ENCODE data around the gene CARMIL1.

CARMIL1 gene

GRCh38 chr6:25497383-25498040, 218.3 kb downstream of the CARMIL1 start:
- no peak overlapping the region for H3K4me3 Mint-ChIP-seq
- CTCF ChIA-PET: interaction anchor here (1.6 kb wide), 1 partner anchor 104 kb away, joined by 3 read pairs; no protein-coding TSS in a partner anchor
- no peak overlapping the region for H3K27ac Mint-ChIP-seq
- no peaks in the 10 kb centered on the region for H3K27me3 Mint-ChIP-seq
- no peak for DNase-seq
- no peaks in the 10 kb centered on the region for H3K9me3 Mint-ChIP-seq
- no peaks in the 10 kb centered on the region for H3K36me3 Mint-ChIP-seq
- no peaks in the 10 kb centered on the region for H3K4me1 Mint-ChIP-seq

- CTCF ChIA-PET: interaction anchor here (1.6 kb wide), 1 partner anchor 103 kb away, joined by 3 read pairs; no protein-coding TSS in a partner anchor
- DNase-seq: no peak
- no peak overlapping the region for H3K4me3 Mint-ChIP-seq
- H3K27ac Mint-ChIP-seq: no peak overlapping the region
- no peaks in the 10 kb centered on the region for H3K9me3 Mint-ChIP-seq
- no peaks in the 10 kb centered on the region for H3K4me1 Mint-ChIP-seq
- H3K36me3 Mint-ChIP-seq: no peaks in the 10 kb centered on the region
- no peaks in the 10 kb centered on the region for H3K27me3 Mint-ChIP-seq
Measured at GRCh38 chr6:25498505-25498904, 219.3 kb downstream of the CARMIL1 start.

DNA sequence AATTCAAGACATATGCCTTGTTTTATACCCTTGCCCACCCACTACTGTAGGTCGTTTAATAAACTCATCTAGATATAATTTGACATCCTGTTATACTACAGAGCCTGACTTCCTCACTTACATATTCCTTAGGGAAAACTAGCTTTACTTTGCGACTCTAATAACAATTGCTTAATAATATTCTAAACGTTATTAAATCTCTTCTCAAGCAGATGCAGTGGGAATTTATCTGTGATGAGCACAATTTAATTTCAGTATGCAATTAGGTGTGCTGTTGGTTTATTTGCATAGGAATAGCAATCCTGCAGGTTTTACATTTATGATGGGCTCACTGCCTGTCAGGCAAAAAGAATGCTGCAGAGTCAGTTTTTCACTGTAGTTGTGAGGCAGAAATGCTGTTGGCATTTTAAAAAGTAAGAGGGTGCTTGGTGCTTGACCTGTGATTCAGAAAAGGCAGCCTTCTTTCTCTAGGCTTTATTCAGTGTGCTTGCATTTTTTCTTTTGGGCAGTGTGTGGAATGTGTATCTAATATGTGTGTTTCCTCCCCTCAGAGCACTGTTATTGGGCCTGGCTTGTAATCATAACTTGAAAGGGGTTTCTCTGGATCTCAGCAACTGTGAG, 220.6 kb downstream of the CARMIL1 start:
- Mint-ChIP-seq H3K9me3 (no peaks in the 10 kb centered on the region), H3K27me3 (no peaks in the 10 kb centered on the region), H3K27ac (no peak overlapping the region), H3K4me3 (no peak overlapping the region), H3K36me3 (no peaks in the 10 kb centered on the region), H3K4me1 (no peaks in the 10 kb centered on the region)
- no peak for DNase-seq
- CTCF ChIA-PET: interaction anchor here (0.7 to 2.6 kb wide), 3 partner anchors 9 to 710 kb away, joined by 3 to 6 read pairs (median 3); no protein-coding TSS in a partner anchor

- CTCF ChIA-PET: interaction anchor here (0.6 kb wide), 1 partner anchor 13 kb away, joined by 3 read pairs; no protein-coding TSS in a partner anchor
Measured at GRCh38 chr6:25503686-25504085, 224.5 kb downstream of the CARMIL1 start.

DNA sequence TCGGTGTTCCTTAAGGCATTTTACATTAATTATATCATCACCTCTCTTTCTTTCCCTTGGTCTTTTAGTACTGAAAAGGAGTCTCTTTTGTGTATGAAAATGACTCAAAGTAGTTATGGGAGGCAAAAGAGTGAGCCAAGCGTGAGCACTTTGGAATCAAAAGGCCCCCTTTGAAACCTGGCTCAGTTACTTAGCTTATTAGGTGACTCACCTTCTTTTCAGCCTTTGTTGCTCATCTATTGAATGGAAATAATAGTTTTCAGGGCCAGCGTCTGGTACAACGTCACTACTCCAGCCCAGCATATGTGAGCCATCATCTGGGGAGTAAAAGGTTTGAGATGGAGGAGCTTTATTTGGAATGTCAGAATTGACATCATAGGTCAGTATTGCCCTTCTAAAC, 225.5 kb downstream of the CARMIL1 start:
- Mint-ChIP-seq H3K4me1 (no peaks in the 10 kb centered on the region), H3K4me3 (no peak overlapping the region), H3K27me3 (no peaks in the 10 kb centered on the region), H3K27ac (no peak overlapping the region), H3K9me3 (no peaks in the 10 kb centered on the region), H3K36me3 (no peaks in the 10 kb centered on the region)
- CTCF ChIA-PET: interaction anchor here (0.9 to 2.0 kb wide), 3 partner anchors 13 to 239 kb away, joined by 3 to 7 read pairs (median 4); no protein-coding TSS in a partner anchor
- no peak for DNase-seq

More at GRCh38 chr6:25503686-25504085, 224.5 kb downstream of the CARMIL1 start:
- no peaks in the 10 kb centered on the region for H3K36me3 Mint-ChIP-seq
- H3K4me1 Mint-ChIP-seq: no peaks in the 10 kb centered on the region
- no peaks in the 10 kb centered on the region for H3K9me3 Mint-ChIP-seq
- no peak overlapping the region for H3K27ac Mint-ChIP-seq
- H3K4me3 Mint-ChIP-seq: no peak overlapping the region
- no peak for DNase-seq
- H3K27me3 Mint-ChIP-seq: no peaks in the 10 kb centered on the region

DNA sequence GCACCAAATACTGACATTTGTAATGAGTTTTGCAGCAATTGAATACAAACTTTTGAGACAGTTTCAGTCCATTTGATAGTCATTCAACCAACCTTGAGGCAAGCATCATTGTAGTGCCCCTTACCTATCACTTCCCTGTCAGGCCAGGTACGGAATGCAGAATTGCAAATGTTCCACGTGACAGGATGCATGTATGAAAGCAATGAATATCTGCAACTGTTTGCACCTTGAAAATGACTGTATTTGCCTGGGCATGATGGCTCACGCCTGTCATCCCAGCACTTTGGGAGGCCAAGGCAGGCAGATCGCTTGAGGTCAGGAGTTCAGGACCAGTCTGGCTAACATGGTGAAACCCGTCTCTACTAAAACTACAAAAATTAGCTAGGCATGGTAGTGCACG, 226.8 kb downstream of the CARMIL1 start:
- H3K4me3 Mint-ChIP-seq: no peak overlapping the region
- no peaks in the 10 kb centered on the region for H3K27me3 Mint-ChIP-seq
- no peaks in the 10 kb centered on the region for H3K36me3 Mint-ChIP-seq
- H3K27ac Mint-ChIP-seq: no peak overlapping the region
- DNase-seq: no peak
- H3K4me1 Mint-ChIP-seq: no peaks in the 10 kb centered on the region
- CTCF ChIA-PET: interaction anchor here (1.6 to 2.0 kb wide), 2 partner anchors 15 to 16 kb away, joined by 4 to 7 read pairs; no protein-coding TSS in a partner anchor
- no peaks in the 10 kb centered on the region for H3K9me3 Mint-ChIP-seq

- Mint-ChIP-seq H3K9me3 (no peaks in the 10 kb centered on the region), H3K36me3 (no peaks in the 10 kb centered on the region), H3K4me3 (no peak overlapping the region), H3K27ac (no peak overlapping the region), H3K27me3 (no peaks in the 10 kb centered on the region), H3K4me1 (no peaks in the 10 kb centered on the region)
- CTCF ChIA-PET: interaction anchor here (2.9 kb wide), 1 partner anchor 18 kb away, joined by 6 read pairs; no protein-coding TSS in a partner anchor
- DNase-seq: no peak
Measured at GRCh38 chr6:25508051-25508450, 228.9 kb downstream of the CARMIL1 start.

DNA sequence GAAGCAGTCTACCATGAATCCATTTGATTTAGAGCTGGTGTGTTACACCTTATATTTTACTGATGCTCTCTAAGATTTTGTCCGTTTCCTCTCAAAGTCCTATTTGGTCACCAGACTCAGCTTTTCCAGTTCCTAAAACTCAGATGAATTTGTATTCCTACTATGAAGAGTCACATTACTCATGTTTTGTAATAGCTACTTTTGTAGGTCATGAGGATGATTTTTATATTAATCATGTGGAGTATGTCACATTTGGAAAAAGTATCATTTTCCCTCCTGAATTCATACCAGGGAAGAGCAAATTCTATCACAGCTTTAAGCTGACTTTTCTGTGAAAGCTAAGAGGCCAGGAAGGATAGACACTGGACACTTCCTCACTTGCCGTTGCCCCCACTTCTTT, 232.2 kb downstream of the CARMIL1 start:
- H3K36me3 Mint-ChIP-seq: no peaks in the 10 kb centered on the region
- no peak overlapping the region for H3K27ac Mint-ChIP-seq
- DNase-seq: no peak
- H3K4me3 Mint-ChIP-seq: no peak overlapping the region
- H3K27me3 Mint-ChIP-seq: no peaks in the 10 kb centered on the region
- no peaks in the 10 kb centered on the region for H3K9me3 Mint-ChIP-seq
- CTCF ChIA-PET: interaction anchor here (1.1 kb wide), 1 partner anchor 246 kb away, joined by 3 read pairs; no protein-coding TSS in a partner anchor
- H3K4me1 Mint-ChIP-seq: no peaks in the 10 kb centered on the region

GRCh38 chr6:25512560-25512959, 233.4 kb downstream of the CARMIL1 start:
- no peaks in the 10 kb centered on the region for H3K36me3 Mint-ChIP-seq
- no peak overlapping the region for H3K4me3 Mint-ChIP-seq
- H3K27ac Mint-ChIP-seq: no peak overlapping the region
- H3K9me3 Mint-ChIP-seq: no peaks in the 10 kb centered on the region
- no peaks in the 10 kb centered on the region for H3K27me3 Mint-ChIP-seq
- CTCF ChIA-PET: no interaction called here
- DNase-seq: no peak
- no peaks in the 10 kb centered on the region for H3K4me1 Mint-ChIP-seq

DNA sequence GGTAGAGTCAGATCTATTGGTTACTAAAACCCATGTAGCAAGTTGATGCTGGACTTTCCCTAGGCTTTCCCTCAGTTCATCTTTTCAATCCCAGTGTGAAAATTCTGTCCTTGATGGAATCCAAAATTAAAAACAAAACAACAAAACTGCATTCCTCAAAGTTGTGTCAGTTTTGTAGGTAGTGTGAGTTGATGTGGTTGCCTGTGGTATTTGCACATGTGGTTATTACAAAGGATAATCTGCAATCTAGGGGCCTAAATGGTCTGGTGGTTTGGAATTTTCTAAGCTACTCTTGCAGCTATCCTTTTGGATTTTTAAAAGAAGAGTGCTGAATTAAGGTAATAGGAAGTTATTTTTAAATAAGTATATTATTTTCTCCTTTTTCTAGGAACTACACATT, 240.7 kb downstream of the CARMIL1 start:
- Mint-ChIP-seq H3K36me3 (no peaks in the 10 kb centered on the region), H3K4me3 (no peak overlapping the region), H3K27me3 (no peaks in the 10 kb centered on the region), H3K9me3 (no peaks in the 10 kb centered on the region), H3K27ac (no peak overlapping the region), H3K4me1 (no peaks in the 10 kb centered on the region)
- no peak for DNase-seq
- CTCF ChIA-PET: interaction anchor here (0.8 to 1.0 kb wide), 2 partner anchors 16 to 254 kb away, joined by 3 to 4 read pairs; no protein-coding TSS in a partner anchor

DNA sequence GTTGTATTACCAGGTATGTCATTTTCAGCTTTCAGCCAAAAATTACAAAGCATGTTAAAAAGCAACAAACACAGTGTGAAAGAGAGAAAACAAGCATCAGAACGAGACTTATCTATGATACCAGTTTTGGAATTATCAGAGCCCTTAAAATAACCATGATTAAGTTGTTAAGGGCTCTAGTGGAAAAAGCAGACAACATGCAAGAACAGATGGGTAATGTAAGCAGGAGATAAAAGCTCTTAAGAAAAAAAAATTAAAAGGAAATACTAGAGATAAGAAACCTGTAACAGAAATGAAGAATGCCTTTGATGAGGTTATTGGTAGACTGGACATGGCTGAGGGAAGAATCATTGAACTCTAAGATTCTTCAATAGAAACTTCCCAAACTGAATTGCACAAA, 245.4 kb downstream of the CARMIL1 start:
- no peak for DNase-seq
- H3K27ac Mint-ChIP-seq: no peak overlapping the region
- H3K36me3 Mint-ChIP-seq: no peaks in the 10 kb centered on the region
- H3K4me1 Mint-ChIP-seq: no peaks in the 10 kb centered on the region
- H3K9me3 Mint-ChIP-seq: no peaks in the 10 kb centered on the region
- no peak overlapping the region for H3K4me3 Mint-ChIP-seq
- peaks cover 4% of the 10 kb centered on the region for H3K27me3 Mint-ChIP-seq
- CTCF ChIA-PET: no interaction called here

GRCh38 chr6:25525078-25525477, 245.9 kb downstream of the CARMIL1 start:
- CTCF ChIA-PET: no interaction called here
- no peak overlapping the region for H3K4me3 Mint-ChIP-seq
- H3K27ac Mint-ChIP-seq: no peak overlapping the region
- H3K9me3 Mint-ChIP-seq: no peaks in the 10 kb centered on the region
- H3K4me1 Mint-ChIP-seq: no peaks in the 10 kb centered on the region
- peaks cover 4% of the 10 kb centered on the region for H3K27me3 Mint-ChIP-seq
- DNase-seq: no peak
- H3K36me3 Mint-ChIP-seq: no peaks in the 10 kb centered on the region

- CTCF ChIA-PET: interaction anchor here (1.0 to 1.3 kb wide), 2 partner anchors 15 to 22 kb away, joined by 4 to 5 read pairs; no protein-coding TSS in a partner anchor
- H3K9me3 Mint-ChIP-seq: no peaks in the 10 kb centered on the region
Measured at GRCh38 chr6:25534942-25535631, 255.9 kb downstream of the CARMIL1 start.

DNA sequence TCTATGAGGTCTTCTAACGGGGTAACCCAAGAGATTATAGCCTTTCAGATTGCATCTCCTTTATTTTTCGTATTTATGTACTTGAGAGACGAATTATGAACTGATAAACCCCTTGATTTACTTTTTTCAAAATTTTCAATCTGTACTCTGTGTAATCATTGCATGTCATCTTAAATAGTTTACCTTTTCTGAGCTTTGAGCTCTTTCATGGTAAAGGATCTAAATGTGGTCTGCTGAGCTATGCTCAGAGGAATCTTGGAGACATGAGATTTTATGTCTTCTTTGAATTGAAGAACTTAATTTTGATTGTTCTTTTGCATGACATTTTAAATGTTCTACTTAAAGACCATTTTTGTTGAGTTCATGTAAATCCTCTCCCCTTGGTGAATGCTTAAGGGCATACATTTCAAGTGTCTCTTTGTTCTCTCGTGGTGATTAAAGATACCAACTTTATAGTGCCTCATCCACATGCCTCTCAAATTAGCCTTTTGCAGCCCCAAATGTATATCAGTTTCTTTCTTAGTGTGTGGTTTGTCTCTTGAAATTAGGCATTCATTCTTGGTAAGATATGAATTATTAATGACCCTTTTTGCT, 256.6 kb downstream of the CARMIL1 start:
- no peak for DNase-seq
- no peaks in the 10 kb centered on the region for H3K27me3 Mint-ChIP-seq
- H3K36me3 Mint-ChIP-seq: no peaks in the 10 kb centered on the region
- CTCF ChIA-PET: interaction anchor here (1.0 to 1.3 kb wide), 2 partner anchors 15 to 21 kb away, joined by 4 to 5 read pairs; no protein-coding TSS in a partner anchor
- no peaks in the 10 kb centered on the region for H3K4me1 Mint-ChIP-seq
- H3K9me3 Mint-ChIP-seq: no peaks in the 10 kb centered on the region
- no peak overlapping the region for H3K27ac Mint-ChIP-seq
- H3K4me3 Mint-ChIP-seq: no peak overlapping the region

More at GRCh38 chr6:25534942-25535631, 255.9 kb downstream of the CARMIL1 start:
- H3K27me3 Mint-ChIP-seq: no peaks in the 10 kb centered on the region
- no peak overlapping the region for H3K4me3 Mint-ChIP-seq
- H3K36me3 Mint-ChIP-seq: no peaks in the 10 kb centered on the region
- no peak overlapping the region for H3K27ac Mint-ChIP-seq
- no peaks in the 10 kb centered on the region for H3K4me1 Mint-ChIP-seq
- DNase-seq: no peak

Measured in activated naive CD4-positive, alpha-beta T cell treated with anti-CD3 and anti-CD28 coated beads, Interleukin-2, amount 10 ng/mL, durations not matched to agents 7 days and 5 days (primary cell).